ENCODE measurements around the gene RNF126.
"Not testable (repeated sequence)": the region's sequence is repeated elsewhere in the genome, so short reads cannot be mapped to it uniquely, and the experiment has no call there.

Gene RNF126

GRCh38 chr19:662962-663681 lies at the start of gene RNF126:
Gene RNF126 (minus strand): TSS chr19:663214. CDS start chr19:663121, 93 bp downstream.
- in situ Hi-C loops (cut with MboI; ENCODE audit: low sequenced_read_pairs): no loop called here

DNA sequence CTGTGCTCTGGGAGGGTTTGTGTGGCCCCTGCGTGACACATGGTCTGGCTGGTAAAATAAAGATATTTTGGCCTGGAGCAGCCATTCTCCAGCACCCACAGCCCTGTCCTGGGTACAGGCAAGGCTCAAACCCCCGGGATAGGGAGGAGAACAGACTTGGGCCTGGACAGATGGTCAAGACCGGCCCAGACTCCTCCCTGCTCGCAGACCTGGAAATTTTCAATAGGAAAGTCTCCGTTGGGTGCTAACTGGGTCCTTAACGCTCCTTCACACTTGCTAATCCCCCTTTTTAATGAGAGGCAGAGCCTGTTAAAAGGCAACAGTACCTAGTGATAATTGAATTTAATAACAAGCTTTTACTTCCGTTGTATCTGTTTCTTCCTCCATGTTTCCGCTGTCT lies 48.2 kb upstream of the RNF126 start:
- in situ Hi-C loops (cut with MboI; ENCODE audit: low sequenced_read_pairs): no loop called here

- in situ Hi-C loops (cut with MboI; ENCODE audit: low sequenced_read_pairs): no loop called here
Measured at GRCh38 chr19:710767-711166, 47.8 kb upstream of the RNF126 start.

DNA sequence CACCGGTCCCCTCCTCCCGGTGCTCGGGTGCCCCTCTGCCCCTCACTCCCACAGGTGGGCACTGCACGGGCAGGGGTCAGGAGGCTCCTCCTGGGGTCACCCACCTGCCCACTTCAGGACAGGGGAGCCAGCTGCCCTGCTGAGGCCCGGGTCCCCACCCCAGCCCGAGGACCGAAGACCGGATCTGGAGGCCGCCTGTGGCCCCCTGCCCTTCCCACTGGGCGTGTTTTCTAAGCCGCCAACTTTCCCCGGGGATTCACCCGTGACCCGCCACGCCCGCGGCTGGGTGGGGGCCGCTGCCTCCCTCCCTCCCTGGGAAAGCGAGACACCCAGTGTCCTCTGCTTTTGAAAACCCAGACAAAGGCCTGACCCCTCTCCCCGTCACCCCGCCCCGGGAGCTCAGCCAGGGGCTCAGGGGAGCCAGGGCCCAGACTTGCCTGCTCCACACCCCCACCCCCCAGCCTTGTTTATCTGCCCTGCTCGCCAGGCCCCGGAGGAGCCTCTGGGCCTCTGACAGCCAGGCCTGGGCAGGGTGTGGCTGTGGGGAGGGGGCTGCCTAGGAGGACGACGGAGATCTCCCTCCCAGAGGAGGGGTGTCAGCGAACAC lies 47.1 kb upstream of the RNF126 start:
- in situ Hi-C loops (cut with MboI; ENCODE audit: low sequenced_read_pairs): no loop called here

DNA sequence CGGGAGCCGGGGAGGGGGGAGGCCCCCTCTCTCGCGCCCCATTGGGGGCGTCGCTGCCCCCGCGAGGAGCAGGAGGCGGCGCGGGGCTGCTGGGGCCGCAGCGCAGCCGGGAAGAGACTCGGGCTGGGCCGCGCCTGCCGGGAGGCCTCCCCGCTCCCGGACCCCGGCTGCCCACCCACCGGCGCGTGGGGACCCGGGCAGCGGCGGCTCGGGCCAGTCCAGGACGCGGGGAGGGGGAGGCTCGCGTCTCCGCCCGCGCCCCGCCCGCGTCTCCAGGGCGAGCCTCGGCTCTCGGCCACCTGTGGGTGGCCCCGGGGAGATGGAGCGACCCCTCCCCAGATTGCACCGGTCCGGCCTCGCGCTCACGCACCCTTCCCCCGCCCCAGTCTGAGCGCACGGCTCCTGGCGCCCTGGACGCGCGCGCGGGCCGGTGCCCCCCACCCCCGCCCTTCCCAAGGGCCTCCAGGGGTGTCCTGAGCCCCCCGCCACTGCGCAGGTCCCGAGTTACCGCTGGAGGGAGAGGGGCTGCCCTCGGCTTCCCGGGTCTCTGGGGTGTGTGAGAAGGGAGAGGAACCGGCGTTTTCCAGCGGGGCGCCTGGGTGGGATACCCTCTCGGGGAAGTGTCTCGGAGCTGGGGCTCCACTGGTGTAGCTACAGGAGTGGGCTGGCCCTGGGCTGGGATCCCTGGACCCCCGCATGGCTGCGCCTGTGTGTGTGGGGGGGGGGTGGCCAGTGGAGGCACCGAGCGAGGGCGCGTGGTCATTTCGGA lies 46.4 kb upstream of the RNF126 start:
- in situ Hi-C loops (cut with MboI; ENCODE audit: low sequenced_read_pairs): no loop called here

DNA sequence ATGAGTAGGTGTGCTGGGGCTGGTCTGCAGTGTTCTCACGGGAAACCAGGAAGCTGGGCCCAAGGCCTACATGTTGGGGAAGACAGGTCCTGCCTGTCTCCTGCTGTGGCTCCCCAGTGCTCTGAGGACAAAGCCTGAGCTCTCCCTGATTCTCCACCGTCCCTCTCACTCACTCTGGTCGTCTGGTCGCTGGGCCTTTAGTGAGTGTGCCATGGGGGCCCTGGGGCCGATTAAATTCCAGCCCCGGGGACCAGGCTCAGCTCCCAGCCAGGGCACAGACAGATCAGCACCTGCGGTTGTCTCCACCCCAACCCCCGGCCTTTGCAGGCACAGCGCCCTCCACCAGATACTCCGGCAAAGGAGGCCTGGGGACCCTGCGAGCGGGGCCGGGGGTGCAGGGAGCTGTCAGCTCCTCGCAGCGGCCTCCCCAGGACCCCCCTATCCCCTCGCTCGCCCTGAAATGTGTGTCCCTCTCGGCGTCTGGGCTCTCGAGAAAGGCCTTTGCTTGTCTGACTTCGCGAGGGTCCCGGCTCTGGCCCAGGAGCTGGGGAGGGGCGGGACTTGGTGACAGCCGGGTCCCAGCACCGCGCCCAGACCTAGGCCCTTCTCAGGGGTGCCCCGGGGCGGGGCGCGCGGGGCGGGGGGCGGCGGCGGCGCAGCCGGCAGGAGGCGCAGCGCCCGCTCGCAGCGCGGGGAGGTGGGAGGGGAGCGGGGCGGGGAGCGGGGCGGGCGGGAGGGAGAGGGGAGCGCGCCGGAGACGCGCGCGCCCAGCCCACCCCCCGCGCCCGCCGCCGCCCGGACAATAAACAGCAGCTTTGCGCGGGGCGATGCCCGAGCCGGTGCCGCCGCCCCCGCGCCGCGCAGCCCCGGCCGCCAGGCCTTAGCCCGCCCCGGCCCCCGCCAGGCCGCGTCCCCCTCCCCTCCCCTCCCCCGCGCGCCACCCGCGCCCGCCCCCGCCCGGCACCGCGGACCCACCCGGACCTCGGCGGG lies 45.4 kb upstream of the RNF126 start, which contains the start of gene PALM:
PALM (plus strand) TSS at position 782 of the 990 bp plus-strand sequence. CDS start 212 bp downstream, outside the sequence.
- in situ Hi-C loops (cut with MboI; ENCODE audit: low sequenced_read_pairs): no loop called here

DNA sequence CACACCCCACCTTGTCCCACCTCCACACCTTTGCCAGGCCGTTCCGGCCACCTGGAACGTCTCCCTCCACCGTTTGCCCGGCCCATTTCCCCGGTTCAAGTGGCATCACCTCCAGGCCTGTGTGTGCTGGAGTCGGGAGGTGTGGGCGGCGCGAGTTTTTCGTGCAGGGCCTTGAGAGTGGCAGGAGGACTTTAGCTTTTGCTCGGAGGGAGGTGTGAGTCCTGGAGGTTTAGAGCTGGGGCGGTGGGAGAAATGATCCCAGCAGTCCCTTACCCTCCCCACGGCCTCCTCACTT lies 41.4 kb upstream of the RNF126 start:
- in situ Hi-C loops (cut with MboI; ENCODE audit: low sequenced_read_pairs): no loop called here

GRCh38 chr19:703651-704446 lies 40.8 kb upstream of the RNF126 start:
- in situ Hi-C loops (cut with MboI; ENCODE audit: low sequenced_read_pairs): no loop called here

- in situ Hi-C loops (cut with MboI; ENCODE audit: low sequenced_read_pairs): no loop called here
Measured at GRCh38 chr19:703329-703650, 40.3 kb upstream of the RNF126 start.

GRCh38 chr19:702847-703246 lies 39.8 kb upstream of the RNF126 start:
- in situ Hi-C loops (cut with MboI; ENCODE audit: low sequenced_read_pairs): not testable (repeated sequence)

- in situ Hi-C loops (cut with MboI; ENCODE audit: low sequenced_read_pairs): not testable (repeated sequence)
Measured at GRCh38 chr19:699885-700284, 36.9 kb upstream of the RNF126 start.

GRCh38 chr19:698529-698928 lies 35.5 kb upstream of the RNF126 start:
- in situ Hi-C loops (cut with MboI; ENCODE audit: low sequenced_read_pairs): not testable (repeated sequence)

GRCh38 chr19:695352-695949 lies 32.4 kb upstream of the RNF126 start, which contains the start of gene PRSS57:
Gene PRSS57 (minus strand): TSS chr19:695452. CDS start chr19:695430, 22 bp downstream.
- in situ Hi-C loops (cut with MboI; ENCODE audit: low sequenced_read_pairs): no loop called here

- in situ Hi-C loops (cut with MboI; ENCODE audit: low sequenced_read_pairs): no loop called here
Measured at GRCh38 chr19:694481-695351, 31.7 kb upstream of the RNF126 start.

DNA sequence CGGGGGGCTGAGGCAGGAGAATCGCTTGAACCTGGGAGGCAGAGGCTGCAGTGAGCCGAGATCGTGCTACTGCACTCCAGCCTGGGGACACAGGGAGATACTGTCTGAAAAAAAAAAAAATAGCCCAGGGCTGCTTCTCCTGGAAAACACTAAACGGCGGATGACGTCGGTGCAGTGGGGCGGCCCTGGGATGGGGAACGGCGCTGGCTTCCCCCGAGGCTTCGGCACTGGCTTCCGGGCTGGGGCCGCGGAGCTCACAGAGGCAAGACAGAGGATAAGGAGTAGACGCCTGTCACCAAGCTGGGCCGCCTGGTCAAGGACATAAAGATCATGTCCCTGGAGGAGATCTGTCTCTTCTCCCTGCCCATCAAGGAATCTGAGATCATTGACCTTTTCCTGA lies 27.2 kb upstream of the RNF126 start:
- in situ Hi-C loops (cut with MboI; ENCODE audit: low sequenced_read_pairs): no loop called here

DNA sequence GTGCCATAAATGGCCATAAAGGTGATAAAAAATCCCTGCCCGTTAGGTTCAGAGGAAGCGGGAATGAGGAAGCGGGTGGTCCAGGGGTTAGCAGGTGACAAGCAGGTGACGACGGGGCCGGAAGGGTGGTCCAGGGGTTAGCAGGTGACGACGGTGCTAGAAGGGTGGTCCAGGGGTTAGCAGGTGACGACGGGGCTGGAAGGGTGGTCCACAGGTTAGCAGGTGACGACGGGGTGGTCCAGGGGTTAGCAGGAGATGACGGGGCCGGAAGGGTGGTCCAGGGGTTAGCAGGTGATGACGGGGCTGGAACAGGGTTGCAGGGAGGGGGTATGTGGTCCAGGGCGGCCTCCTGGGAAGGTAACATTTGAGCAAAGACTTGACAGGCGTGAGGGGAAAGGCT lies 26.0 kb upstream of the RNF126 start:
- in situ Hi-C loops (cut with MboI; ENCODE audit: low sequenced_read_pairs): no loop called here

GRCh38 chr19:688214-688613 lies 25.2 kb upstream of the RNF126 start:
- in situ Hi-C loops (cut with MboI; ENCODE audit: low sequenced_read_pairs): no loop called here

DNA sequence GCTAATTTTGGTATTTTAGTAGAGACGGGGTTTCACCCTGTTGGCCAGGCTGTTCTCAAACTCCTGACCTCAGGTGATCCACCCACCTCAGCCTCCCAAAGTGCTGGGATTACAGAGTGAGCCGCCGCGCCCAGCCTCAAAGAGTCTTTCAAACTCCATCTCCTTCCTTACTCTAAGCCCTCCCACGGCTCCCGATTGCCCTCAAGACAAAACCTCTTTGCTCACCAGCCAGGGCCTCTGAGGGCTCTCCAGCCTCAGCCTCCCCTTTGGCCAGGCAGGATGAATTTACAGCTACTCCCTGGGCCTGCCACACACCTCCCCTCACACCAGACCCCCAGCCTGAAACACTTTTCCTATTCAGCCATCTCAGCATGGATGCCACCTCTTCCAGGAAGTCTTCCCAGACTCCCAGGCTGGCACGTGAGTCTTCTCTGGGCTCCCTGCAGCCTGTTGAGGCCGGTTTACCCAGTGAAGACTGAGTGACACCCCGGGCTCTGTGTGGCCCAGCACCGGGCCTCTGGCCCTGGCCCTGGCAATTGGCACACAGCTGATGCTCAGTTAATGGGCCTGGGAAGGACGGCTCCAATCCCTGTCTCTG lies 24.7 kb upstream of the RNF126 start:
- in situ Hi-C loops (cut with MboI; ENCODE audit: low sequenced_read_pairs): no loop called here

Measured in HL-60/S4 (cell line).